Stimulated activated naive CD4-positive, alpha-beta T cell (primary cell): Measurements from ENCODE around the gene HIPK4.
"Not testable (repeated sequence)": the region's sequence is repeated elsewhere in the genome, so short reads cannot be mapped to it uniquely, and the experiment has no call there.

Experiments used
- DNase-seq, 6 experiments: peaks; one replicate each; lab custom pipeline; 2025; lab: John Stamatoyannopoulos, UW

Gene HIPK4

GRCh38 chr19:40393894-40394815 is 4.2 kb upstream of the HIPK4 start:
- DNase-seq = no peak

GRCh38 chr19:40392894-40393517 is 3.0 kb upstream of the HIPK4 start:
- DNase-seq = no peak

- DNase-seq = no peak
These were observed 2.1 kb upstream of the HIPK4 start for GRCh38 chr19:40392123-40392522.

- no peak for DNase-seq
These were observed 437 bp downstream of the HIPK4 start for GRCh38 chr19:40389404-40390083.

GRCh38 chr19:40388481-40388880 is 1.5 kb downstream of the HIPK4 start:
- DNase-seq = no peak

GRCh38 chr19:40387155-40387554 is 2.8 kb downstream of the HIPK4 start:
- no peak for DNase-seq

GRCh38 chr19:40383668-40384248 is 6.2 kb downstream of the HIPK4 start:
- DNase-seq = no peak

GRCh38 chr19:40381321-40381720 is 8.7 kb downstream of the HIPK4 start:
- DNase-seq = no peak

- DNase-seq = no peak
These were observed 9.6 kb downstream of the HIPK4 start for GRCh38 chr19:40380199-40381037.

- no peak for DNase-seq
These were observed 10.4 kb downstream of the HIPK4 start for GRCh38 chr19:40379446-40380198.

GRCh38 chr19:40378509-40378908 is 11.5 kb downstream of the HIPK4 start:
- DNase-seq = no peak

GRCh38 chr19:40377876-40378385 is 12.1 kb downstream of the HIPK4 start:
- DNase-seq = no peak

- no peak for DNase-seq
These were observed 13.6 kb downstream of the HIPK4 start for GRCh38 chr19:40376286-40376862.

GRCh38 chr19:40374084-40374483 is 15.9 kb downstream of the HIPK4 start:
- no peak for DNase-seq

GRCh38 chr19:40371802-40372122 is 18.2 kb downstream of the HIPK4 start:
- DNase-seq = no peak

- no peak for DNase-seq
These were observed 18.8 kb downstream of the HIPK4 start for GRCh38 chr19:40370997-40371801.

- not testable (repeated sequence) for DNase-seq
These were observed 19.7 kb downstream of the HIPK4 start for GRCh38 chr19:40370253-40370652.

- DNase-seq = no peak
These were observed 20.2 kb downstream of the HIPK4 start for GRCh38 chr19:40369797-40370196.
